Nephron progenitor cell (in vitro differentiated cells): ENCODE data around the gene PDCD4.

ENCODE experiments used
- DNase-seq: peaks from one replicate; pipeline ENCODE4 v3.0.0; 2021
- H3K27ac Mint-ChIP-seq: 2 replicates; pipeline ENCODE4 v1.8.0; 2021; ENCODE audit warnings: mild to moderate bottlenecking, moderate library complexity, mixed read lengths
- H3K27me3 Mint-ChIP-seq: 2 replicates; pipeline ENCODE4 v1.8.0; 2021; ENCODE audit warnings: mild to moderate bottlenecking, low read depth, mixed read lengths; ENCODE audit not compliant: poor library complexity
- H3K36me3 Mint-ChIP-seq: 2 replicates; pipeline ENCODE4 v1.8.0; 2021; ENCODE audit warnings: low read depth, mixed read lengths
- H3K4me1 Mint-ChIP-seq: 2 replicates; pipeline ENCODE4 v1.8.0; 2021; ENCODE audit warnings: mixed read lengths
- H3K4me3 Mint-ChIP-seq: 2 replicates; pipeline ENCODE4 v1.8.0; 2021; ENCODE audit warnings: mild to moderate bottlenecking, moderate library complexity, mixed read lengths
- H3K9me3 Mint-ChIP-seq: 2 replicates; pipeline ENCODE4 v1.8.0; 2021; ENCODE audit warnings: mild to moderate bottlenecking, moderate library complexity, mixed read lengths
- TF ChIP-seq, protein P1 (sequence below): fragments of 200-600 bp; sonication (generic); IDR thresholded peaks from 2 replicates; pipeline ENCODE4 v1.5.0; 2021; ENCODE audit warnings: antibody characterized with exemption

Gene PDCD4

DNA sequence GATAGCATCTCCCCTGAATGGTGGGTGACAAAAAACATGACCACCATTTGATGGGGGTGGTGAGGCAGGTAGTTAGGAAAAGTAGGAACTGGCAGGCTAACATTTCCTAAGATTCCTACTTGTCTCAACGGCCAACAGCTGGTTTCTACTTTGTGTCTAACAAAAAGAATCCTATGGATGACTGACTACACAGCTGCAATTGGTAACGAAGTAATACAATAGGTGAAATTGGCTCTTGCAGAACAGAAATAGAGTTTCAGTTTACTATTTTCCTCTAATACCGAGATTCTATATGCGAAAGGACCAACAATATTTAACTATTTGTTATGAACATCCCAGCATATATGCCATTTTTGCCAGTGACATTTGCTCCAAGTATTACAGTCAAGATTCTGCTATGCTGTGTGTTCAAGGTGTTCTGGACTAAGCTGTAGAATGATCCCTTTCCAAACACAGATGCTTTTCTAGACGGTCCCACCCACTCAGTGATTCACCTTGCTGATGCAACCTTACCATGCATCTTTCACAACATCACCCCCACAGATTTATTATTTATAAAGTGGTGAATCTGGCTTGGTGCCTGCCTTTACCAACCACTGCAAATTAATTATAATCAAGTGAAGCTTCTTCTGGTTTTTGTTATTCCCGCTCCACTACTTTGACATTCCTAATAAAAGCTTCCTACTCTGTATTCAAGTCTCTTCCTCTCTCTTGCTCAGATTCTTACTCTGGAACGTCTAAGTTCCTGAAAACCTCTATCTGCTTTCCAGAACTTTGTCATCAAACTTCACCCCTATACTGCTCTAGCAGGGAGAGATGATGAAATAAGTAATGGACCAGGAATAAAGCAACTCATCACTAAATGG, 30.5 kb downstream of the PDCD4 start:
- no peaks in the 10 kb centered on the region for H3K9me3 Mint-ChIP-seq
- peaks cover 5% of the 10 kb centered on the region for H3K4me1 Mint-ChIP-seq
- DNase-seq = no peak
- H3K27me3 Mint-ChIP-seq = no peaks in the 10 kb centered on the region
- peaks cover 68% of the 10 kb centered on the region for H3K36me3 Mint-ChIP-seq
- TF ChIP-seq, protein P1, sequence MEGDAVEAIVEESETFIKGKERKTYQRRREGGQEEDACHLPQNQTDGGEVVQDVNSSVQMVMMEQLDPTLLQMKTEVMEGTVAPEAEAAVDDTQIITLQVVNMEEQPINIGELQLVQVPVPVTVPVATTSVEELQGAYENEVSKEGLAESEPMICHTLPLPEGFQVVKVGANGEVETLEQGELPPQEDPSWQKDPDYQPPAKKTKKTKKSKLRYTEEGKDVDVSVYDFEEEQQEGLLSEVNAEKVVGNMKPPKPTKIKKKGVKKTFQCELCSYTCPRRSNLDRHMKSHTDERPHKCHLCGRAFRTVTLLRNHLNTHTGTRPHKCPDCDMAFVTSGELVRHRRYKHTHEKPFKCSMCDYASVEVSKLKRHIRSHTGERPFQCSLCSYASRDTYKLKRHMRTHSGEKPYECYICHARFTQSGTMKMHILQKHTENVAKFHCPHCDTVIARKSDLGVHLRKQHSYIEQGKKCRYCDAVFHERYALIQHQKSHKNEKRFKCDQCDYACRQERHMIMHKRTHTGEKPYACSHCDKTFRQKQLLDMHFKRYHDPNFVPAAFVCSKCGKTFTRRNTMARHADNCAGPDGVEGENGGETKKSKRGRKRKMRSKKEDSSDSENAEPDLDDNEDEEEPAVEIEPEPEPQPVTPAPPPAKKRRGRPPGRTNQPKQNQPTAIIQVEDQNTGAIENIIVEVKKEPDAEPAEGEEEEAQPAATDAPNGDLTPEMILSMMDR = no peak
- no peak overlapping the region for H3K27ac Mint-ChIP-seq
- H3K4me3 Mint-ChIP-seq = no peak overlapping the region

DNA sequence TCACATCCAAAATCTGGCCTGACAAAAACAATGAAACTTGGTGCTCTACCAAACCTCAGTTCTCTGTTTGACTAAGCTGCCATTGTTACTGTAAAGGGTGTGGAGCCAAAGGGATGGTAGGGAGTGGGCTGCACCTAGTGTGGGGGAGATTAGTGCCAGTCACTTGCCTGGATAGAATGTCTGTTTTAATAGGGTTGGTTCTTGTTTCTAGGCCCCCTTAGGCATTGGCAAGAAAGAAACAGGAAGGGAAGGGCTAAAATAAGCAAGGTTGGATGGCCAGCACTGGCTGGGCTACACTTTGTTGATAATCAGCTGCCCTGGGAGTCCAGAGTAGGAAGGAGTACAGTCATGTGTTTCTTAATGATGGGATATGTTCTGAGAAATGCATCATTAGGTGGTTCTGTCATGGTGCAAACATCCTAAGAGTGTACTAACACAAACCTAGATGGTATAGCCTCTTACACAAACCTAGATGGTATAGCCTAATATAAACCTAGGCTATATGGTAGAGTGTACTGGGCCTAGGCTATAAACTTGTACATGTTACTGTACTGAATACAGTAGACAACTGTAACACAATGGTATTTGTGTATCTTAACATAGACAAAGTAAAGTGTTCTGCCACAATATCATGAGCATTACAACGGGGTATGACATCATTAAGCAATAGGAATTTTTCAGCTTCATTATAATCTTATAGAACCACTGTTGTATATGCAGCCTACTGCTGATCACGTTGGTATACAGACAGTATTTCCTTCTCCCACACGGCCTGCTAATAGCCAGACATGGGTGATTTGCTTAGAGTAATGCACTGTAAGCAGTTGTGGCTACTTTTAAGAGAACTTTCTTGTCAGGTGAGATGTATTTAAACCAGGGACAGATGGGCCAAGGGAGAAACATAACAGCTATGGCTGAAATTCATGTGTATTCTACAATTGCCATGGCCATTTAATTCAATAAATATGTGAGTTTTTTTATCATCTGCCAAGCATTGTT, 31.9 kb downstream of the PDCD4 start:
- no peaks in the 10 kb centered on the region for H3K9me3 Mint-ChIP-seq
- no peak overlapping the region for H3K27ac Mint-ChIP-seq
- H3K27me3 Mint-ChIP-seq = no peaks in the 10 kb centered on the region
- H3K36me3 Mint-ChIP-seq = peaks cover 58% of the 10 kb centered on the region
- no peak for DNase-seq
- TF ChIP-seq, protein P1 = no peak
- peaks cover 8% of the 10 kb centered on the region for H3K4me1 Mint-ChIP-seq
- H3K4me3 Mint-ChIP-seq = no peak overlapping the region

GRCh38 chr10:110910138-110910537, 38.4 kb downstream of the PDCD4 start:
- H3K9me3 Mint-ChIP-seq = no peaks in the 10 kb centered on the region
- H3K4me1 Mint-ChIP-seq = peaks cover 7% of the 10 kb centered on the region
- TF ChIP-seq, protein P1 = no peak
- no peaks in the 10 kb centered on the region for H3K27me3 Mint-ChIP-seq
- no peak for DNase-seq
- H3K27ac Mint-ChIP-seq = no peak overlapping the region
- no peak overlapping the region for H3K4me3 Mint-ChIP-seq
- peaks cover 16% of the 10 kb centered on the region for H3K36me3 Mint-ChIP-seq

DNA sequence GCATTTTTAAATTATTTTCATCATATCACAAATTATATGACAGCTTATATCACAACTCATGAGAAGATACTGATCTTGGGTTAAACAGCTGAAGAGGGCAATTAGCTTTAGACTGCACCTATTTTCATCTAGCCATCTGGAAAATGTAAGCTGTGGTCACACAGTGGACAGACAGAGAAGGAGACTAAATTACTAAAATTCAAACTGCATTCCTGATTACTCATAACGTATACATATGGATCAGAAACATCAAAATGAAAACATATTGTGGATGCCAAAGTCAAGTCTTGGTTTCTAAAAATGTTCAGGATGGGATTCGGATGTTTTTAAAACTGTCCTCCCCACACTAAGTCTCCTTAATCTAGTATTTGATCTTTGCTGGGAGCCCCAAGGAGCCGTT, 40.6 kb downstream of the PDCD4 start:
- Mint-ChIP-seq H3K4me1 (peaks cover 24% of the 10 kb centered on the region), H3K36me3 (no peaks in the 10 kb centered on the region), H3K27me3 (no peaks in the 10 kb centered on the region), H3K4me3 (no peak overlapping the region), H3K9me3 (no peaks in the 10 kb centered on the region), H3K27ac (no peak overlapping the region)
- TF ChIP-seq, protein P1 = no peak
- DNase-seq = no peak

- no peak overlapping the region for H3K27ac Mint-ChIP-seq
Observed at GRCh38 chr10:110914431-110914830, 42.7 kb downstream of the PDCD4 start.

More at GRCh38 chr10:110914431-110914830, 42.7 kb downstream of the PDCD4 start:
- no peak for DNase-seq
- TF ChIP-seq, protein P1 = no peak
- no peak overlapping the region for H3K4me3 Mint-ChIP-seq
- no peaks in the 10 kb centered on the region for H3K9me3 Mint-ChIP-seq
- no peaks in the 10 kb centered on the region for H3K27me3 Mint-ChIP-seq
- H3K36me3 Mint-ChIP-seq = no peaks in the 10 kb centered on the region
- peaks cover 26% of the 10 kb centered on the region for H3K4me1 Mint-ChIP-seq
